WTC11 (cell line): Measurements from ENCODE around the gene DUSP15. TPM values are rescaled to one million over a fixed set of nuclear protein-coding genes. Genes with fewer than 3 reads are reported as not detected.

Experiments used
- ATAC-seq: fragments of 200-7000 bp; cut with Tn5 transposase; 2 replicates; pipeline ENCODE4 v1.10.0; 2021; ENCODE audit warnings: mild to moderate bottlenecking, moderate library complexity
- CTCF ChIA-PET: fragments of 300-600 bp; sonication (Branson Sonifier 250); formaldehyde crosslinking; loops from one replicate; lab custom pipeline; 2021; ENCODE audit warnings: antibody characterized with exemption; lab: Charles Lee
- POLR2A ChIA-PET: fragments of 350-600 bp; sonication (Branson Sonifier 250); formaldehyde crosslinking; loops from one replicate; lab custom pipeline; 2021; ENCODE audit warnings: antibody characterized with exemption; lab: Charles Lee
- DNase-seq: peaks from one replicate; pipeline ENCODE4 v3.0.0; 2021; ENCODE audit warnings: low spot score
- H3K27ac Mint-ChIP-seq: 2 replicates; pipeline ENCODE4 v1.8.0; 2021; ENCODE audit warnings: mixed read lengths
- H3K27me3 Mint-ChIP-seq: 2 replicates; pipeline ENCODE4 v1.8.0; 2021; ENCODE audit warnings: low read depth, mild to moderate bottlenecking, moderate library complexity, mixed read lengths
- H3K36me3 Mint-ChIP-seq: 2 replicates; pipeline ENCODE4 v1.8.0; 2021; ENCODE audit warnings: mixed read lengths
- H3K4me1 Mint-ChIP-seq: 2 replicates; pipeline ENCODE4 v1.8.0; 2022; ENCODE audit warnings: mixed read lengths
- H3K4me3 Mint-ChIP-seq: 2 replicates; pipeline ENCODE4 v1.8.0; 2021; ENCODE audit warnings: mild to moderate bottlenecking, moderate library complexity, mixed read lengths
- H3K9me3 Mint-ChIP-seq: 2 replicates; pipeline ENCODE4 v1.8.0; 2021; ENCODE audit warnings: mixed read lengths
- ATF2 ChIP-seq: sonication (generic); formaldehyde crosslinking; IDR thresholded peaks from 2 replicates; pipeline ENCODE4 v1.8.1; 2022; ENCODE audit warnings: low read depth, missing genetic modification reagents, borderline replicate concordance
- E2F4 ChIP-seq: sonication (generic); formaldehyde crosslinking; IDR thresholded peaks from 2 replicates; pipeline ENCODE4 v1.8.1; 2022; ENCODE audit warnings: low read depth, mild to moderate bottlenecking, moderate library complexity, missing genetic modification reagents, borderline replicate concordance
- ELF4 ChIP-seq: sonication (generic); formaldehyde crosslinking; IDR thresholded peaks from 2 replicates; pipeline ENCODE4 v1.8.1; 2022; ENCODE audit warnings: low read depth, mild to moderate bottlenecking, moderate library complexity, missing genetic modification reagents
- ETV6 ChIP-seq: sonication (generic); formaldehyde crosslinking; IDR thresholded peaks from 2 replicates; pipeline ENCODE4 v1.8.1; 2022; ENCODE audit warnings: mild to moderate bottlenecking, missing genetic modification reagents
- FOXP1 ChIP-seq: sonication (generic); formaldehyde crosslinking; IDR thresholded peaks from 2 replicates; pipeline ENCODE4 v1.8.0; 2022; ENCODE audit warnings: missing genetic modification reagents, mild to moderate bottlenecking, moderate library complexity, borderline replicate concordance
- HMGXB4 ChIP-seq: sonication (generic); formaldehyde crosslinking; IDR thresholded peaks from 2 replicates; pipeline ENCODE4 v1.8.1; 2023; ENCODE audit warnings: mild to moderate bottlenecking, moderate library complexity, missing genetic modification reagents
- IRF1 ChIP-seq: sonication (generic); formaldehyde crosslinking; IDR thresholded peaks from 2 replicates; pipeline ENCODE4 v1.8.0; 2023; ENCODE audit warnings: missing genetic modification reagents
- KAT7 ChIP-seq: sonication (generic); formaldehyde crosslinking; IDR thresholded peaks from 2 replicates; pipeline ENCODE4 v1.8.1; 2023; ENCODE audit warnings: missing genetic modification reagents, mild to moderate bottlenecking, borderline replicate concordance
- MLX ChIP-seq: sonication (generic); formaldehyde crosslinking; IDR thresholded peaks from 2 replicates; pipeline ENCODE4 v1.8.1; 2023; ENCODE audit warnings: mild to moderate bottlenecking, missing genetic modification reagents, moderate library complexity
- NFATC4 ChIP-seq: fragments of 250-450 bp; sonication (Bioruptor Pico); IDR thresholded peaks from 2 replicates; pipeline ENCODE4 v1.9.0; 2021; ENCODE audit warnings: mild to moderate bottlenecking
- NFE2L1 ChIP-seq: sonication (generic); formaldehyde crosslinking; IDR thresholded peaks from 2 replicates; pipeline ENCODE4 v1.8.1; 2023; ENCODE audit warnings: missing genetic modification reagents
- NFYB ChIP-seq: sonication (generic); formaldehyde crosslinking; conservative IDR thresholded peaks from 2 replicates; pipeline ENCODE4 v1.8.0; 2022; ENCODE audit warnings: low read depth, missing genetic modification reagents
- NR1H2 ChIP-seq: sonication (generic); formaldehyde crosslinking; IDR thresholded peaks from 2 replicates; pipeline ENCODE4 v1.9.0; 2021; ENCODE audit warnings: mild to moderate bottlenecking, moderate library complexity, missing genetic modification reagents
- OVOL2 ChIP-seq: fragments of 250-450 bp; sonication (Bioruptor Pico); IDR thresholded peaks from 2 replicates; pipeline ENCODE4 v1.9.0; 2021; ENCODE audit warnings: mild to moderate bottlenecking, borderline replicate concordance
- ZMAT4 ChIP-seq: fragments of 250-450 bp; sonication (Bioruptor Pico); IDR thresholded peaks from 2 replicates; pipeline ENCODE4 v1.9.0; 2021; ENCODE audit warnings: mild to moderate bottlenecking
- ZNF219 ChIP-seq: sonication (generic); formaldehyde crosslinking; IDR thresholded peaks from 2 replicates; pipeline ENCODE4 v1.8.0; 2023; ENCODE audit warnings: missing genetic modification reagents, mild to moderate bottlenecking, borderline replicate concordance
- ZNF416 ChIP-seq: fragments of 250-450 bp; sonication (Bioruptor Pico); IDR thresholded peaks from 2 replicates; pipeline ENCODE4 v1.9.0; 2021; ENCODE audit warnings: mild to moderate bottlenecking, inconsistent platforms
- ZNF512 ChIP-seq: sonication (generic); formaldehyde crosslinking; IDR thresholded peaks from 2 replicates; pipeline ENCODE4 v1.8.1; 2022; ENCODE audit warnings: missing genetic modification reagents, borderline replicate concordance
- ZNF532 ChIP-seq: fragments of 250-450 bp; sonication (Bioruptor Pico); IDR thresholded peaks from 2 replicates; pipeline ENCODE4 v1.9.0; 2021; ENCODE audit warnings: mild to moderate bottlenecking, borderline replicate concordance
- total RNA-seq: library from RNA; stranded (reverse); gene quantifications from 3 replicates; pipeline ENCODE4 v1.2.3, GENCODE V29; 2021

DUSP15 gene
- total RNA-seq, 1 experiment from 2014 or later, result 1.7 TPM

- no peak for TF ChIP-seq ZNF532
Measured at GRCh38 chr20:31820228-31820627, 50.1 kb downstream of the DUSP15 start (continued).

- ATAC-seq, result no peak
- TF ChIP-seq NFE2L1 (CRISPR knock-in tag) (no peak), NR1H2 (CRISPR knock-in tag) (no peak), NFYB (CRISPR knock-in tag) (no peak), ZNF219 (CRISPR knock-in tag) (no peak), NFATC4 (CRISPR knock-in tag) (no peak), MLX (CRISPR knock-in tag) (no peak), ZNF416 (CRISPR knock-in tag) (no peak), E2F4 (CRISPR knock-in tag) (no peak), OVOL2 (CRISPR knock-in tag) (no peak), ATF2 (CRISPR knock-in tag) (no peak), ZMAT4 (CRISPR knock-in tag) (no peak), ETV6 (CRISPR knock-in tag) (no peak)
- ChIA-PET POLR2A (no interaction called here), CTCF (interaction anchor here (0.8 to 1.2 kb wide), 4 partner anchors 27 to 132 kb away, joined by 3 to 10 read pairs (median 4); partner anchors contain the start of gene PDRG1)
- peaks cover 12% of the 10 kb centered on the region for H3K4me1 Mint-ChIP-seq
- no peak for DNase-seq
- no peaks in the 10 kb centered on the region for H3K36me3 Mint-ChIP-seq
- H3K27me3 Mint-ChIP-seq, result no peaks in the 10 kb centered on the region
- H3K27ac Mint-ChIP-seq, result no peak within 1 kb of the TSS
- H3K4me3 Mint-ChIP-seq, result no peak within 1 kb of the TSS
- no peaks in the 10 kb centered on the region for H3K9me3 Mint-ChIP-seq
Measured at GRCh38 chr20:31819083-31819784, 51.1 kb downstream of the DUSP15 start, which contains the start of gene MYLK2. TSS of gene MYLK2 (plus strand) at chr20:31819356. CDS start at chr20:31819581, 225 bp downstream.

GRCh38 chr20:31818376-31818908 is 51.9 kb downstream of the DUSP15 start:
- Mint-ChIP-seq H3K4me3 (no peak overlapping the region), H3K4me1 (peaks cover 9% of the 10 kb centered on the region), H3K27ac (no peak overlapping the region), H3K27me3 (no peaks in the 10 kb centered on the region), H3K9me3 (no peaks in the 10 kb centered on the region), H3K36me3 (no peaks in the 10 kb centered on the region)
- POLR2A ChIA-PET, result no interaction called here
- no peak for DNase-seq
- CTCF ChIA-PET, result interaction anchor here (0.8 to 3.5 kb wide), 4 partner anchors 28 to 35 kb away, joined by 3 to 23 read pairs (median 7); no protein-coding TSS in a partner anchor
- ATAC-seq, result no peak
- TF ChIP-seq IRF1 (CRISPR knock-in tag) (no peak), FOXP1 (CRISPR knock-in tag) (no peak), ZNF512 (CRISPR knock-in tag) (no peak), ELF4 (CRISPR knock-in tag) (no peak), OVOL2 (CRISPR knock-in tag) (no peak), ZNF416 (CRISPR knock-in tag) (no peak), KAT7 (CRISPR knock-in tag) (no peak), NFATC4 (CRISPR knock-in tag) (no peak), HMGXB4 (CRISPR knock-in tag) (no peak)
